Measurements from ENCODE around the gene VAPA. TPM values are rescaled to one million over a fixed set of nuclear protein-coding genes. Genes with fewer than 3 reads are reported as not detected.

The VAPA gene
- total RNA-seq, 1 donor from 2014 or later: 127 TPM

- Histone ChIP-seq H3K27ac (ENCODE audit: low read depth, low read length) (no peak overlapping the region), H3K4me1 (ENCODE audit: control insufficient read depth in 3 of 3, insufficient read depth in 3 of 3, low read length in 3 of 3) (peaks cover 0 to 6% (median 5%) of the 10 kb centered on the region in 3 donors), H3K4me3 (ENCODE audit: low read length in 3 of 3) (no peak overlapping the region), H3K36me3 (ENCODE audit: control insufficient read depth in 3 of 3, insufficient read depth in 3 of 3, low read length in 3 of 3) (no peaks in the 10 kb centered on the region), H3K9me3 (ENCODE audit: control insufficient read depth in 3 of 3, low read length in 3 of 3) (no peaks in the 10 kb centered on the region), H3K9ac (ENCODE audit: low read depth in 1 of 3, low read length in 3 of 3) (no peak overlapping the region), H3K27me3 (ENCODE audit: control insufficient read depth in 3 of 3, insufficient read depth in 3 of 3, low read length in 3 of 3) (peaks cover 0 to 6% (median 0%) of the 10 kb centered on the region in 3 donors)
Measured at GRCh38 chr18:9993521-9994025, 79.8 kb downstream of the VAPA start.

DNA sequence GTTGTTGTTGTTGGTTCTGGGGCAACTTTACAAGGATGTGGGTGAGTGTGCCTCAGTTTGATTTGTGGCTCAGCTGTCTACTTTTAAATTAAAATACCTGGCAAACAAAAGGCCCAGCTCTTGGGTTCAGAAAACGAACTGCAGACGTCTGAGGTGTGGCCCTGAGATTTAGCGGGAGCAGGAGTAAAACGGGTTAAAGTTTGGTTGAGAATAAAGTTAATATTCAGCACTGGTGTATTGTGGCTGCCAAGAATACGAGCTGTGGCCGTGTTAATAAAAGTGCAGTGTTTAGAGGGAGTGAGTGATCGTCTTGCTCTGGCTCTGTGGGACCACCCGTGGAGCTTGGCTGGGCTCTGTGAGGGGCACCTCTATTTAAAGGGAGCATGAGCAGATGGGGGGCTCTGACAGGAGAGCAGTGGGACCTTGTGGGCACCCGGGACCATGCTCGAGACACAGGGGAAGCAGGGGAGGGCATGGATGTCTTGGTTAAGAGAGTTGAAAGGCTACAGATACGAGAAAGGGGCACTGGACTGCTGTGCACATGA is 80.3 kb downstream of the VAPA start:
- H3K36me3 ChIP-seq (ENCODE audit: control insufficient read depth in 3 of 3, insufficient read depth in 3 of 3, low read length in 3 of 3): no peaks in the 10 kb centered on the region
- no peak overlapping the region for H3K27ac ChIP-seq (ENCODE audit: low read depth, low read length)
- peaks cover 0 to 6% (median 0%) of the 10 kb centered on the region in 3 donors for H3K27me3 ChIP-seq (ENCODE audit: control insufficient read depth in 3 of 3, insufficient read depth in 3 of 3, low read length in 3 of 3)
- H3K9me3 ChIP-seq (ENCODE audit: control insufficient read depth in 3 of 3, low read length in 3 of 3): no peaks in the 10 kb centered on the region
- no peak overlapping the region for H3K4me3 ChIP-seq (ENCODE audit: low read length in 3 of 3)
- H3K9ac ChIP-seq (ENCODE audit: low read depth in 1 of 3, low read length in 3 of 3): no peak overlapping the region
- H3K4me1 ChIP-seq (ENCODE audit: control insufficient read depth in 3 of 3, insufficient read depth in 3 of 3, low read length in 3 of 3): peaks cover 0 to 6% (median 5%) of the 10 kb centered on the region in 3 donors

GRCh38 chr18:9994701-9995235 is 81.0 kb downstream of the VAPA start:
- Histone ChIP-seq H3K4me3 (ENCODE audit: low read length in 3 of 3) (no peak overlapping the region), H3K9ac (ENCODE audit: low read depth in 1 of 3, low read length in 3 of 3) (no peak overlapping the region), H3K9me3 (ENCODE audit: control insufficient read depth in 3 of 3, low read length in 3 of 3) (no peaks in the 10 kb centered on the region), H3K36me3 (ENCODE audit: control insufficient read depth in 3 of 3, insufficient read depth in 3 of 3, low read length in 3 of 3) (no peaks in the 10 kb centered on the region), H3K27ac (ENCODE audit: low read depth, low read length) (no peak overlapping the region), H3K4me1 (ENCODE audit: control insufficient read depth in 3 of 3, insufficient read depth in 3 of 3, low read length in 3 of 3) (peaks cover 0 to 6% (median 5%) of the 10 kb centered on the region in 3 donors), H3K27me3 (ENCODE audit: control insufficient read depth in 3 of 3, insufficient read depth in 3 of 3, low read length in 3 of 3) (peaks cover 0 to 6% (median 0%) of the 10 kb centered on the region in 3 donors)

DNA sequence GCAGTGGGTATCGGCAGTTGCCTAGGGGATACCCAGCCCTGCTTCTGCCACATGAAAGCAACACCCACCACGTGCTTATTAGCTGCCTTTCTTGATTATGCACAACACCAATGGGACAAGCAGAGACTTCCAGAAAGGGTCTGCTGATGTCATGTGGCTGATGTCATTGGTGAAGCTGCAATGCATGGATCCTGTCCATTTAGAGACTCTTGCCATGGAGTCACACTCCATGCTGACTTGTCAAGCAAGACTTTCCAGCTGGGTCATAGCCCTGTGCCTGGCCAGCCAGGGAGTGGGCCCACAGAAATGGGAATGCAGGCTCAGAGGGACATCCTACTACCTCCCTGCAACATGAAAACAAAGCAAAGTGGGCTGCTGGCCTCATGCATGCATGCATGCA is 81.8 kb downstream of the VAPA start:
- Histone ChIP-seq H3K9me3 (ENCODE audit: control insufficient read depth in 3 of 3, low read length in 3 of 3) (no peaks in the 10 kb centered on the region), H3K36me3 (ENCODE audit: control insufficient read depth in 3 of 3, insufficient read depth in 3 of 3, low read length in 3 of 3) (no peaks in the 10 kb centered on the region), H3K4me1 (ENCODE audit: control insufficient read depth in 3 of 3, insufficient read depth in 3 of 3, low read length in 3 of 3) (peaks cover 0 to 6% (median 5%) of the 10 kb centered on the region in 3 donors), H3K4me3 (ENCODE audit: low read length in 3 of 3) (no peak overlapping the region), H3K27ac (ENCODE audit: low read depth, low read length) (no peak overlapping the region), H3K27me3 (ENCODE audit: control insufficient read depth in 3 of 3, insufficient read depth in 3 of 3, low read length in 3 of 3) (peaks cover 0 to 6% (median 0%) of the 10 kb centered on the region in 3 donors), H3K9ac (ENCODE audit: low read depth in 1 of 3, low read length in 3 of 3) (no peak overlapping the region)

DNA sequence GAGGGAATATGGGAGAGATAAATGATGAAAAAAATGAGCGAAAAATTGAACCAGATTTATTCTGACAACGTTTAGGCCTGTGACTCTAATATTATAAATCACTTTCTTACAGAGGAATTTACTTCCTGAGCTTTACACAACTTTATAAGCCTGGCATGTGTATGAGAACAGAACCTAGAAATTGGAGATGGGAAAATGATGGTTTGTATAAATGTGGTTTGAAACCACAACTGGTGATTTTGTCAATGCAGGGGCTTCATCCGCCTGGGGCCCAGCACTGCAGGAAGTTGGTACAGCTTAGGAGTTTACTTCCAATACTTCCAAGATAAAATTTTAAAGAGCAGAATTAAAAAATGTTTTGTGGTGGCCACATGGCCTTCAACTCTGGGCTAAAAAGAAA is 82.3 kb downstream of the VAPA start:
- Histone ChIP-seq H3K36me3 (ENCODE audit: control insufficient read depth in 3 of 3, insufficient read depth in 3 of 3, low read length in 3 of 3) (no peaks in the 10 kb centered on the region), H3K9me3 (ENCODE audit: control insufficient read depth in 3 of 3, low read length in 3 of 3) (no peaks in the 10 kb centered on the region), H3K27ac (ENCODE audit: low read depth, low read length) (no peak overlapping the region), H3K4me1 (ENCODE audit: control insufficient read depth in 3 of 3, insufficient read depth in 3 of 3, low read length in 3 of 3) (peaks cover 0 to 6% (median 5%) of the 10 kb centered on the region in 3 donors), H3K4me3 (ENCODE audit: low read length in 3 of 3) (no peak overlapping the region), H3K27me3 (ENCODE audit: control insufficient read depth in 3 of 3, insufficient read depth in 3 of 3, low read length in 3 of 3) (peaks cover 0 to 6% (median 0%) of the 10 kb centered on the region in 3 donors), H3K9ac (ENCODE audit: low read depth in 1 of 3, low read length in 3 of 3) (no peak overlapping the region)

- Histone ChIP-seq H3K27ac (ENCODE audit: low read depth, low read length) (no peak overlapping the region), H3K9me3 (ENCODE audit: control insufficient read depth in 3 of 3, low read length in 3 of 3) (no peaks in the 10 kb centered on the region), H3K36me3 (ENCODE audit: control insufficient read depth in 3 of 3, insufficient read depth in 3 of 3, low read length in 3 of 3) (no peaks in the 10 kb centered on the region), H3K4me3 (ENCODE audit: low read length in 3 of 3) (no peak overlapping the region), H3K27me3 (ENCODE audit: control insufficient read depth in 3 of 3, insufficient read depth in 3 of 3, low read length in 3 of 3) (no peaks in the 10 kb centered on the region), H3K9ac (ENCODE audit: low read depth in 1 of 3, low read length in 3 of 3) (no peak overlapping the region), H3K4me1 (ENCODE audit: control insufficient read depth in 3 of 3, insufficient read depth in 3 of 3, low read length in 3 of 3) (peaks cover 0 to 6% (median 5%) of the 10 kb centered on the region in 3 donors)
Measured at GRCh38 chr18:9997711-9998110, 83.9 kb downstream of the VAPA start.

DNA sequence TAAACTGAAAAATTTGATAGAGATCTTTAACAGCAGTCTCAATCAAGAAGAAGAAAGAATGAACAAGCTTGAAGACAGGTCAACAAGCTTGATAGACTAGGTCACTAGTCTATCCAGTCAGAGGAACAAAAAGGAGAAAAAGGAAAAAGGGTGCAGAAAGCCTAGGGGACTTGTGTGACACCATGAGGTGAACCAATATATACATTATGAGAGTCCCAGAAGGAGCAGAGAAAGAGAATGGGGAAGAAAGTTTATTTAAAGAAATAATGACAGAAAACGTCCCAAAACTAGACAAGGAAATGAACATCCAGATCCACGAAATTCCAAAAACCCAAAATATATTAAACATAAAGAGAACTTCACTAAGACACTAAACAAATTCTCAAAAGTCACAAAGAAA is 84.5 kb downstream of the VAPA start:
- H3K4me1 ChIP-seq (ENCODE audit: control insufficient read depth in 3 of 3, insufficient read depth in 3 of 3, low read length in 3 of 3): peaks cover 0 to 5% (median 2%) of the 10 kb centered on the region in 3 donors
- H3K9ac ChIP-seq (ENCODE audit: low read depth in 1 of 3, low read length in 3 of 3): no peak overlapping the region
- no peaks in the 10 kb centered on the region for H3K27me3 ChIP-seq (ENCODE audit: control insufficient read depth in 3 of 3, insufficient read depth in 3 of 3, low read length in 3 of 3)
- H3K27ac ChIP-seq (ENCODE audit: low read depth, low read length): no peak overlapping the region
- H3K9me3 ChIP-seq (ENCODE audit: control insufficient read depth in 3 of 3, low read length in 3 of 3): no peaks in the 10 kb centered on the region
- no peak overlapping the region for H3K4me3 ChIP-seq (ENCODE audit: low read length in 3 of 3)
- H3K36me3 ChIP-seq (ENCODE audit: control insufficient read depth in 3 of 3, insufficient read depth in 3 of 3, low read length in 3 of 3): no peaks in the 10 kb centered on the region

DNA sequence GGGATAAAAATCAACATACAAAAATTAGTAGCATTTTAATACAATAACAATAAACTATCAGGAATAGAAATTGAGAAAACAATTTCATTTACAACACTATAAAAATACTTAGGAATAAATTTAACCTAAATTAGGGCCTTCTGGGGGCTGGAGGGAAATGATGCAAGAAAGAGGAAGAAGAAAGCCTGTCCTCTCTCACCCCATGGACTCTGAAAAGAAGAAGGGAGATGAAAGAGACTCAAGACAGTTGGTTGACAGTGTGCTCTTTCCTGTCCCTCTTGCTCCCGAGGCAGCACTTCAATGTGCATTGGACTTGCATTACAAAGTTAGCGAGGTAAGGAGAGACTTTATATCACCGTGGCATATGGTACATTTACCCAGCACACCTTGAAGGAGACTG is 88.5 kb downstream of the VAPA start:
- no peak overlapping the region for H3K9ac ChIP-seq (ENCODE audit: low read depth in 1 of 3, low read length in 3 of 3)
- no peak overlapping the region for H3K27ac ChIP-seq (ENCODE audit: low read depth, low read length)
- no peaks in the 10 kb centered on the region for H3K27me3 ChIP-seq (ENCODE audit: control insufficient read depth in 3 of 3, insufficient read depth in 3 of 3, low read length in 3 of 3)
- H3K4me3 ChIP-seq (ENCODE audit: low read length in 3 of 3): no peak overlapping the region
- peaks cover 0 to 6% (median 0%) of the 10 kb centered on the region in 3 donors for H3K4me1 ChIP-seq (ENCODE audit: control insufficient read depth in 3 of 3, insufficient read depth in 3 of 3, low read length in 3 of 3)
- no peaks in the 10 kb centered on the region for H3K36me3 ChIP-seq (ENCODE audit: control insufficient read depth in 3 of 3, insufficient read depth in 3 of 3, low read length in 3 of 3)
- H3K9me3 ChIP-seq (ENCODE audit: control insufficient read depth in 3 of 3, low read length in 3 of 3): no peaks in the 10 kb centered on the region

- Histone ChIP-seq H3K9me3 (ENCODE audit: control insufficient read depth in 3 of 3, low read length in 3 of 3) (no peaks in the 10 kb centered on the region), H3K4me3 (ENCODE audit: low read length in 3 of 3) (no peak overlapping the region), H3K36me3 (ENCODE audit: control insufficient read depth in 3 of 3, insufficient read depth in 3 of 3, low read length in 3 of 3) (no peaks in the 10 kb centered on the region), H3K9ac (ENCODE audit: low read depth in 1 of 3, low read length in 3 of 3) (no peak overlapping the region), H3K27ac (ENCODE audit: low read depth, low read length) (no peak overlapping the region), H3K4me1 (ENCODE audit: control insufficient read depth in 3 of 3, insufficient read depth in 3 of 3, low read length in 3 of 3) (peaks cover 0 to 6% (median 0%) of the 10 kb centered on the region in 3 donors), H3K27me3 (ENCODE audit: control insufficient read depth in 3 of 3, insufficient read depth in 3 of 3, low read length in 3 of 3) (no peaks in the 10 kb centered on the region)
Measured at GRCh38 chr18:10003281-10003680, 89.5 kb downstream of the VAPA start.

DNA sequence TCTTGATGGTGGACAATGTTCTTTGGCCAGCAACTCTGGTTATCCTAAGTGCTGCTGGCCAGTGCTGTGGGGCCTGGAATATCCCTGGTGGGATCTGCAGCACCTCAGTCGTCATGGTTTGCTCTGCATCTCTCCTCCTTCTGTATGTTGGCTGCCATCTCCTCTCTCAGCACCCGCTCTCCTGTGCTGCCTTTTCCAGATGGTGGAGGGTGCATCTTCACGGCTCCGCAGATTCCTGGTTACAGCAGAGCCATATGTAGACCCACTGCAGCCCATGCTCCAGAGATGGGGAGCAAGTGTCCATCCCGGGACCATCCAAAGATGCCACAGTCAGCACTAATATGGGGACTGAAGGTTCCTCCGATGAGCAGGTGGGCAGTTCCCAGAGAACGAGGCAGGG is 90.0 kb downstream of the VAPA start:
- no peaks in the 10 kb centered on the region for H3K27me3 ChIP-seq (ENCODE audit: control insufficient read depth in 3 of 3, insufficient read depth in 3 of 3, low read length in 3 of 3)
- H3K4me3 ChIP-seq (ENCODE audit: low read length in 3 of 3): no peak overlapping the region
- H3K9me3 ChIP-seq (ENCODE audit: control insufficient read depth in 3 of 3, low read length in 3 of 3): no peaks in the 10 kb centered on the region
- H3K4me1 ChIP-seq (ENCODE audit: control insufficient read depth in 3 of 3, insufficient read depth in 3 of 3, low read length in 3 of 3): peaks cover 0 to 6% (median 0%) of the 10 kb centered on the region in 3 donors
- no peak overlapping the region for H3K27ac ChIP-seq (ENCODE audit: low read depth, low read length)
- H3K36me3 ChIP-seq (ENCODE audit: control insufficient read depth in 3 of 3, insufficient read depth in 3 of 3, low read length in 3 of 3): no peaks in the 10 kb centered on the region
- no peak overlapping the region for H3K9ac ChIP-seq (ENCODE audit: low read depth in 1 of 3, low read length in 3 of 3)

All from skeletal muscle tissue (tissue), 4 donors.